Epithelial cell of esophagus (primary cell): ENCODE measurements around the gene MAPK12.

Experiments used
- DNase-seq: peaks from one replicate; pipeline ENCODE4 v3.0.0; 2010; ENCODE audit warnings: low read depth
- H3K4me3 ChIP-seq: 2 replicates; pipeline ENCODE4 v1.5.1; 2011; ENCODE audit warnings: mild to moderate bottlenecking, low read length, control low read depth
- CTCF ChIP-seq: IDR thresholded peaks from 2 replicates; pipeline ENCODE4 v1.5.1; 2011; ENCODE audit warnings: low read depth, mild to moderate bottlenecking, low read length, control low read depth, inconsistent platforms; ENCODE audit not compliant: insufficient read depth; ENCODE audit errors: missing control alignments

The MAPK12 gene

DNA sequence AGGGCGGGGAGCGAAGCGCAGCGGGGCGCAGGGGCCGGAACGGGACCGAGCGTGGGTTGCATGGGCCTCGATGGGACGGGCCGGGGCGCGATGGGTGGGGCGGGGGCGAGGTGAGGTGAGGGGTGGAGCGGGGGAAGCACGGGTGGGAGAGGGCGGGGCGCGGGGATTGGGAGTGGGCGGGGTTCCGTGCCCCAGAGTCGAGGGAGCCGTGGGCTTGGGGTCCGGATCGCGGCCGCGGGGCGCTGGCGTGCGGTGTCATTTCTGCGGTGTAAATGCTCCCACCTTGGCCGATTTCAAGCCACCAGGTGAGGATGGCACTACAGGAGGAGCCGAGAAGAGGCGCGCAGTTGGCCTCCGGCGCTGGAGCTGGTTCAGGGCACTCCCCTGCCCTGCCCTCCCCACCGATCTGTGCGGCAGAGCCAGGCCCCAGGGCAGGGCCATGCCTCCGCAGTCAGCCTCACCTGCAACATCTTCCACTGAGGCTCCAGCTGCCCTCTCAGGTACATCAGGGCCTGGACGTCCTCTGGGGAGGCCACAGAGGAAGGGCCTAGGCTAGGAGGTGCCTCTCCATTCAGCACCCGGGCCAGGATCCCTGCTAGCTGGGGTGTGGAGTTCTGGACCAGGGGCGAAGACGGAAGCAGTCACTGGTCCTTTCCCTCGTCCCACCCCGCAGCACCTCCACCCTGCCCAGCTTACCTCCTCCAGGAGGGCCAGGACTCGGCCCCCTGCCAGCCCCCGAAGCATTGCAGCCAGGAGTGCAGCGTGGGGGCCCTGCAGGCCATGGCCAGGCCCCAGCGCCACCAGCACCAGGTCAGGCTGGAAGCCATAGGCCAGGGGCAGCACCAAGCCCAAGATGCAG is 16.0 kb downstream of the MAPK12 start:
- H3K4me3 ChIP-seq = peak overlapping the region; percentile 94
- DNase-seq = peak; percentile 48

GRCh38 chr22:50244420-50245213 is 16.9 kb downstream of the MAPK12 start, which contains the start of gene TUBGCP6:
Gene TUBGCP6, minus strand, starts transcription at chr22:50245023. Its CDS starts 564 bp downstream, at chr22:50244459.
- peak; percentile 26 for TF ChIP-seq CTCF
- DNase-seq = peak; percentile 96
- H3K4me3 ChIP-seq = peak within 1 kb of the TSS; percentile 94

More for the DNA sequence above, 16.0 kb downstream of the MAPK12 start:
- TF ChIP-seq CTCF = no peak

GRCh38 chr22:50243685-50244419 is 17.6 kb downstream of the MAPK12 start:
- no peak for TF ChIP-seq CTCF
- peak; percentile 17 for DNase-seq
- H3K4me3 ChIP-seq = peak overlapping the region; percentile 94

DNA sequence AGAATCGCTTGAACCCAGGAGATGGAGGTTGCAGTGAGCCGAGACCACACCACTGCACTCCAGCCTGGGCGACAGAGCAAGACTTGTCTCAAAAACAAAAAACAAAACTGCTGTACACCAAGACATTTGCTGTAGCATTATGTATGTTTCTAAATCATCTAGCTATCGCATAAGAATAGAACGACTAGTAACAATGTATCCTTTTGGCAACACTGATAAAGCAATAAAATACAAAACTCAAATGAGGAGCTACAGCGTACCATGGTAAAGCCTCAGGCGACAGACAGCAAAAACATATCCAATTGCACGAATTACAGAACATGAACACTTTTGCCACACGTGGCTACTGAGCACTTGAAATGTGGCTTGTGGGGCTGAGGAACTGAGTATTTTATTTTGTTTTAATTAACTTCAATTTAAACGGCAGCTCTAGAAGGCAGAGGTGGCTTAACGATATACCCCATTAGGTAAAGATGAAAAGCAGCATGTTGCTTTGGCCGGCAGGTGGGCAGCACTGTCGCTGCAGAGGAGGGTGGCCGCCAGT is 19.0 kb downstream of the MAPK12 start:
- no peak for DNase-seq
- peak overlapping the region; percentile 94 for H3K4me3 ChIP-seq
- TF ChIP-seq CTCF = no peak

GRCh38 chr22:50238755-50239154 is 22.7 kb downstream of the MAPK12 start:
- TF ChIP-seq CTCF = no peak
- no peak overlapping the region for H3K4me3 ChIP-seq
- DNase-seq = no peak

- H3K4me3 ChIP-seq = no peak overlapping the region
- peak; percentile 55 for TF ChIP-seq CTCF
- DNase-seq = peak; percentile 49
Measured at GRCh38 chr22:50236731-50237409, 24.6 kb downstream of the MAPK12 start.
